Measurements from ENCODE around the gene SARDH. TPM values are rescaled to one million over a fixed set of nuclear protein-coding genes. Genes with fewer than 3 reads are reported as not detected.

The SARDH gene
- total and polyA plus RNA-seq, 7 experiments from 2014 or later: 0.73 to 27.2 (median 11.0) TPM

GRCh38 chr9:133691626-133692363 lies 46.4 kb downstream of the SARDH start:
- Histone ChIP-seq H3K36me3 (ENCODE audit: control insufficient read depth in 2 of 3, insufficient read depth in 3 of 3, low read length in 3 of 3) (peaks cover 0 to 48% (median 0%) of the 10 kb centered on the region in 3 experiments), H3K9me3 (ENCODE audit: control insufficient read depth in 2 of 3, low read length in 3 of 3) (no peaks in the 10 kb centered on the region), H3K4me1 (ENCODE audit: control insufficient read depth in 2 of 2, insufficient read depth in 2 of 2, low read length in 2 of 2) (peaks cover 0 to 6% of the 10 kb centered on the region in 2 donors), H3K4me3 (ENCODE audit: low read length) (no peak overlapping the region), H3K27me3 (ENCODE audit: control insufficient read depth in 2 of 2, insufficient read depth in 2 of 2, low read length in 2 of 2) (no peaks in the 10 kb centered on the region), H3K27ac (ENCODE audit: low read depth, low read length) (no peak overlapping the region)
- Mint-ChIP-seq H3K36me3 (peaks cover 0 to 33% (median 11%) of the 10 kb centered on the region in 5 donors), H3K27ac (peak overlapping the region in 3 of 9 donors; percentile 28 to 55 (median 51)), H3K4me1 (peaks cover 4 to 22% (median 9%) of the 10 kb centered on the region in 7 donors), H3K9me3 (no peaks in the 10 kb centered on the region), H3K4me3 (no peak overlapping the region), H3K27me3 (peaks cover 0 to 3% (median 0%) of the 10 kb centered on the region in 5 donors)
- intact Hi-C loops (cut with micrococcal nuclease): no loop called here
- CTCF ChIA-PET: interaction anchor here (0.6 to 3.1 kb wide), 3 partner anchors 8 to 361 kb away, joined by 3 to 10 read pairs (median 3); no protein-coding TSS in a partner anchor
- DNase-seq (no peak), ATAC-seq (no peak)
- POLR2A ChIA-PET: interaction anchor here (1.6 to 18.3 kb wide), 3 partner anchors 8 to 15 kb away, joined by 4 to 448 read pairs (median 12); no protein-coding TSS in a partner anchor

GRCh38 chr9:133691191-133691590 lies 47.0 kb downstream of the SARDH start:
- Mint-ChIP-seq H3K4me1 (peaks cover 0 to 16% (median 8%) of the 10 kb centered on the region in 7 donors), H3K36me3 (peaks cover 0 to 28% (median 6%) of the 10 kb centered on the region in 5 donors), H3K4me3 (no peak overlapping the region), H3K9me3 (no peaks in the 10 kb centered on the region), H3K27ac (peak overlapping the region in 2 of 9 donors; percentile 51 to 55), H3K27me3 (no peaks in the 10 kb centered on the region)
- H3K27ac ChIP-seq (ENCODE audit: low read depth, low read length): no peak overlapping the region
- no peak overlapping the region for H3K4me3 ChIP-seq (ENCODE audit: low read length)
- no peaks in the 10 kb centered on the region for H3K27me3 ChIP-seq (ENCODE audit: control insufficient read depth in 2 of 2, insufficient read depth in 2 of 2, low read length in 2 of 2)
- ATAC-seq (no peak), DNase-seq (no peak)
- H3K9me3 ChIP-seq (ENCODE audit: control insufficient read depth in 2 of 3, low read length in 3 of 3): no peaks in the 10 kb centered on the region
- CTCF ChIA-PET: interaction anchor here (3.1 kb wide), 1 partner anchor 10 kb away, joined by 10 read pairs; no protein-coding TSS in a partner anchor
- H3K36me3 ChIP-seq (ENCODE audit: control insufficient read depth in 2 of 3, insufficient read depth in 3 of 3, low read length in 3 of 3): peaks cover 0 to 48% (median 0%) of the 10 kb centered on the region in 3 experiments
- intact Hi-C loops (cut with micrococcal nuclease): no loop called here
- POLR2A ChIA-PET: interaction anchor here (18.3 kb wide), 1 partner anchor 15 kb away, joined by 448 read pairs; no protein-coding TSS in a partner anchor
- peaks cover 0 to 2% of the 10 kb centered on the region in 2 donors for H3K4me1 ChIP-seq (ENCODE audit: control insufficient read depth in 2 of 2, insufficient read depth in 2 of 2, low read length in 2 of 2)

- no peak overlapping the region for H3K4me3 Mint-ChIP-seq
- Histone ChIP-seq H3K36me3 (ENCODE audit: control insufficient read depth in 2 of 3, insufficient read depth in 3 of 3, low read length in 3 of 3) (peaks cover 0 to 48% (median 0%) of the 10 kb centered on the region in 3 experiments), H3K27me3 (ENCODE audit: control insufficient read depth in 2 of 2, insufficient read depth in 2 of 2, low read length in 2 of 2) (no peaks in the 10 kb centered on the region), H3K9me3 (ENCODE audit: control insufficient read depth in 2 of 3, low read length in 3 of 3) (no peaks in the 10 kb centered on the region), H3K27ac (ENCODE audit: low read depth, low read length) (no peak overlapping the region), H3K4me1 (ENCODE audit: control insufficient read depth in 2 of 2, insufficient read depth in 2 of 2, low read length in 2 of 2) (peaks cover 0 to 4% of the 10 kb centered on the region in 2 donors), H3K4me3 (ENCODE audit: low read length) (no peak overlapping the region)
- no peaks in the 10 kb centered on the region for H3K27me3 Mint-ChIP-seq
- no peak for ATAC-seq
- no peaks in the 10 kb centered on the region for H3K9me3 Mint-ChIP-seq
- DNase-seq: no peak
- intact Hi-C loops (cut with micrococcal nuclease): no loop called here
- POLR2A ChIA-PET: interaction anchor here (0.5 to 18.3 kb wide), 2 partner anchors 16 to 179 kb away, joined by 3 to 448 read pairs; no protein-coding TSS in a partner anchor
- CTCF ChIA-PET: interaction anchor here (3.1 kb wide), 1 partner anchor 11 kb away, joined by 10 read pairs; no protein-coding TSS in a partner anchor
- peak overlapping the region in 2 of 9 donors; percentile 67 to 73 for H3K27ac Mint-ChIP-seq
- H3K4me1 Mint-ChIP-seq: peaks cover 4 to 19% (median 13%) of the 10 kb centered on the region in 7 donors
- peaks cover 0 to 28% (median 6%) of the 10 kb centered on the region in 5 donors for H3K36me3 Mint-ChIP-seq
These were observed 48.0 kb downstream of the SARDH start for GRCh38 chr9:133690081-133690561.

- no peak overlapping the region for H3K4me3 ChIP-seq (ENCODE audit: low read length)
- Mint-ChIP-seq H3K4me1 (peaks cover 5 to 26% (median 14%) of the 10 kb centered on the region in 7 donors), H3K9me3 (no peaks in the 10 kb centered on the region), H3K27me3 (no peaks in the 10 kb centered on the region), H3K36me3 (peaks cover 0 to 21% (median 0%) of the 10 kb centered on the region in 5 donors), H3K4me3 (no peak overlapping the region), H3K27ac (peak overlapping the region in 3 of 9 donors; percentile 52 to 73 (median 72))
- POLR2A ChIA-PET: interaction anchor here (18.3 kb wide), 1 partner anchor 17 kb away, joined by 448 read pairs; no protein-coding TSS in a partner anchor
- H3K27me3 ChIP-seq (ENCODE audit: control insufficient read depth in 2 of 2, insufficient read depth in 2 of 2, low read length in 2 of 2): no peaks in the 10 kb centered on the region
- no peaks in the 10 kb centered on the region for H3K9me3 ChIP-seq (ENCODE audit: control insufficient read depth in 2 of 3, low read length in 3 of 3)
- peaks cover 5 to 13% of the 10 kb centered on the region in 2 donors for H3K4me1 ChIP-seq (ENCODE audit: control insufficient read depth in 2 of 2, insufficient read depth in 2 of 2, low read length in 2 of 2)
- ATAC-seq: no peak
- H3K27ac ChIP-seq (ENCODE audit: low read depth, low read length): no peak overlapping the region
- CTCF ChIA-PET: no interaction called here
- no peak for DNase-seq
- intact Hi-C loops (cut with micrococcal nuclease): no loop called here
- H3K36me3 ChIP-seq (ENCODE audit: control insufficient read depth in 2 of 3, insufficient read depth in 3 of 3, low read length in 3 of 3): peaks cover 0 to 42% (median 0%) of the 10 kb centered on the region in 3 experiments
These were observed 48.9 kb downstream of the SARDH start for GRCh38 chr9:133689151-133689763.

- Histone ChIP-seq H3K4me1 (ENCODE audit: control insufficient read depth in 2 of 2, insufficient read depth in 2 of 2, low read length in 2 of 2) (peaks cover 17 to 24% of the 10 kb centered on the region in 2 donors), H3K36me3 (ENCODE audit: control insufficient read depth in 2 of 3, insufficient read depth in 3 of 3, low read length in 3 of 3) (peaks cover 0 to 30% (median 0%) of the 10 kb centered on the region in 3 experiments), H3K9me3 (ENCODE audit: control insufficient read depth in 2 of 3, low read length in 3 of 3) (no peaks in the 10 kb centered on the region), H3K4me3 (ENCODE audit: low read length) (no peak overlapping the region), H3K27ac (ENCODE audit: low read depth, low read length) (no peak overlapping the region), H3K27me3 (ENCODE audit: control insufficient read depth in 2 of 2, insufficient read depth in 2 of 2, low read length in 2 of 2) (no peaks in the 10 kb centered on the region)
- H3K4me3 Mint-ChIP-seq: no peak overlapping the region
- DNase-seq (no peak), ATAC-seq (no peak)
- ChIA-PET POLR2A (interaction anchor here (2.3 to 18.3 kb wide), 2 partner anchors 11 to 18 kb away, joined by 8 to 448 read pairs; no protein-coding TSS in a partner anchor), CTCF (no interaction called here)
- H3K27me3 Mint-ChIP-seq: no peaks in the 10 kb centered on the region
- H3K27ac Mint-ChIP-seq: peak overlapping the region in 7 of 9 donors; percentile 59 to 100 (median 80)
- peaks cover 17 to 37% (median 23%) of the 10 kb centered on the region in 7 donors for H3K4me1 Mint-ChIP-seq
- intact Hi-C loops (cut with micrococcal nuclease): no loop called here
- no peaks in the 10 kb centered on the region for H3K9me3 Mint-ChIP-seq
- H3K36me3 Mint-ChIP-seq: peaks cover 0 to 12% (median 0%) of the 10 kb centered on the region in 5 donors
These were observed 50.0 kb downstream of the SARDH start for GRCh38 chr9:133687856-133688761.
